ENCODE data around the gene MCEE.

GRCh38 chr2:71120195-71120594 lies 9.8 kb downstream of the MCEE start:
- TF ChIP-seq POLR2A (IDR thresholded peaks at IDR 0.05) (no peak), CTCF (IDR thresholded peaks at IDR 0.05) (no peak)
